Erythroblast (primary cell): ENCODE data around the gene AWAT2.

Experiments used
- GATA1 ChIP-seq: IDR thresholded peaks from 2 replicates; pipeline ENCODE4 v1.6.1; 2011; ENCODE audit warnings: low read depth, mild to moderate bottlenecking, control low read depth, low read length, moderate library complexity
- POLR2A ChIP-seq: IDR thresholded peaks from 2 replicates; pipeline ENCODE4 v1.6.1; 2011; ENCODE audit warnings: mild to moderate bottlenecking, low read length

DNA sequence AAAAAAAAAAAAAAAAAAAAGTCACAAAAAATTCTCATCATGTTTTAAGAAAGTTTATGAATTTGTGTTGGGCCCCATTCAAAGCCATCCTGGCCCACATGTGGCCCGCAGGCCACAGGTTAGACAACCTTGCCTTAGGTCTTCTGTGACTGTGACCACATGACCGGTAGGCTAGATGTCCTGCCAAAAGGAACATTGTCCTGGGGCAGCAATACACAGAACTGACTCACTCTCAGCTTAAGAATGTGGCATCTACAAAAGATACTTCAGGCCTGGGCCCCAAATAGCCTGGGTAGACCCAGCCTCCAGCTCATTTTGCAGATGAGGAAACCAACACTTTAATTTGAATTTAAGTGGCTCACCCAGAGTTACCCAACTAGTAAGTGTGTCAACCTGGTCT lies 10.0 kb downstream of the AWAT2 start:
- TF ChIP-seq POLR2A: no peak
- TF ChIP-seq GATA1: no peak
